ENCODE measurements around the gene ABCB10. TPM values are rescaled to one million over a fixed set of nuclear protein-coding genes. Genes with fewer than 3 reads are reported as not detected.
A peak's percentile ranks its signal among the peaks of the same experiment; 100 is the strongest.
"Not testable (repeated sequence)": the region's sequence is repeated elsewhere in the genome, so short reads cannot be mapped to it uniquely, and the experiment has no call there.

Gene ABCB10
- total and polyA plus RNA-seq, 2 experiments from 2014 or later, result 13.6 to 17.0 TPM

DNA sequence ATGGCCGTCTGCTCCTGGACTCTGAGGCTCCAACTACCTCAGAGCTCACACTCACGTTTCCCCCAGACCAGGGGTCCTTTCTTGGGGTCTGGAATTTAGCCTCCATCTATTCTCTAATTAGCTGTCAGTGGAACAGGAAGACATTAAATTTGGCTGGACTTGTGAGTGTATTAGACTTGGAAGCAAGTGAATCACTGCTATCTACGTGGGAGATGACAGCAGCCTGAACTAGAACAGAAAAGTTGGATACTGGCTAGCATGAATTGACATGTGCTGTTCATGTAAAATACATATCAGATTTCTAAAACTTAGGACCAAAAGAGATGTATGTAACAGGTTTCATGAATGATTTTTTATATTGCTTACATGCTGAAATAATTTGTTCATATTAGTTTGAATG, 39.4 kb upstream of the ABCB10 start:
- Histone ChIP-seq H3K9me3 (ENCODE audit: low read depth) (no peaks in the 10 kb centered on the region), H3K27ac (no peak overlapping the region), H3K4me3 (no peak overlapping the region), H3K27me3 (no peaks in the 10 kb centered on the region), H3K4me1 (ENCODE audit: low read depth) (peaks cover 6% of the 10 kb centered on the region), H3K36me3 (peaks cover 5% of the 10 kb centered on the region)
- peak in 1 of 2 donors; percentile 13 for DNase-seq (ENCODE audit: low read depth in 1 of 2, low spot score in 1 of 2)
- TF ChIP-seq, protein P1, sequence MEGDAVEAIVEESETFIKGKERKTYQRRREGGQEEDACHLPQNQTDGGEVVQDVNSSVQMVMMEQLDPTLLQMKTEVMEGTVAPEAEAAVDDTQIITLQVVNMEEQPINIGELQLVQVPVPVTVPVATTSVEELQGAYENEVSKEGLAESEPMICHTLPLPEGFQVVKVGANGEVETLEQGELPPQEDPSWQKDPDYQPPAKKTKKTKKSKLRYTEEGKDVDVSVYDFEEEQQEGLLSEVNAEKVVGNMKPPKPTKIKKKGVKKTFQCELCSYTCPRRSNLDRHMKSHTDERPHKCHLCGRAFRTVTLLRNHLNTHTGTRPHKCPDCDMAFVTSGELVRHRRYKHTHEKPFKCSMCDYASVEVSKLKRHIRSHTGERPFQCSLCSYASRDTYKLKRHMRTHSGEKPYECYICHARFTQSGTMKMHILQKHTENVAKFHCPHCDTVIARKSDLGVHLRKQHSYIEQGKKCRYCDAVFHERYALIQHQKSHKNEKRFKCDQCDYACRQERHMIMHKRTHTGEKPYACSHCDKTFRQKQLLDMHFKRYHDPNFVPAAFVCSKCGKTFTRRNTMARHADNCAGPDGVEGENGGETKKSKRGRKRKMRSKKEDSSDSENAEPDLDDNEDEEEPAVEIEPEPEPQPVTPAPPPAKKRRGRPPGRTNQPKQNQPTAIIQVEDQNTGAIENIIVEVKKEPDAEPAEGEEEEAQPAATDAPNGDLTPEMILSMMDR (IDR thresholded peaks at IDR 0.05; ENCODE audit: low read depth, low read length), result no peak

DNA sequence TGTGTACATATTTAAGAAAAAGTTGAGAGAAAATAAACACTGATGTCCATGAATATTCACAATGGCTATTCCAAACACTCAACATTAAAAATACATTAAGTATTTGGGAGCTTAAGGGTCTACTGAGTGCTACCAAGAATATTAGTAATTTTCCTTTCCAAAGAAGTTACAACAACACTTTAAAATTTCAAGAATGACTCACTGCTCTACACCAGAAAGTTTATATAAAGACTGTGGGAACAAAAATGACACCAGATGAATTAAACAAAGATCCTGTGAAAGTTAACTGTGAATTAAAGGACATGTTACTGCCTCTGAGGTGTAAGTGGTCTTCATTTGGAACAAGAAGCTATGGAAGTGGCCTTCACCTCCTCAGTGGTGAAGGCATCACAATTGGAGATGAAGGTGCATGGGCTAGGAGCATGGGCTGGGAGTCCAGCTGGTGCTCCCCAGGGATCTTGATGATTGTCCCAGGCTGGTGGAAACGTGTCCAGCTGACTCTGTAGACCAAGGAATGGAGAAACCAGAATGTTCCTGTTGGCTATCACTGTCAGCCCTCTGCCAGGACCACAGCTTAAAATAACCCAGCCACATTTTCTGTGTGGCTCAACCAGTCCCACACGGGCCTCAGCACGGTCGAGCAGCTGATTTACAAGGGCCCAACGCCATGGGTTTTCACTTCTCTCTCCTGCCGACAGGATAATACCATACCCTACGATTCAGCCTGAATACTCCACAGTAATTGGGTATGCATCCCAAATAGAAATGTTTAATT, 38.6 kb upstream of the ABCB10 start:
- TF ChIP-seq, protein P1 (IDR thresholded peaks at IDR 0.05; ENCODE audit: low read depth, low read length), result no peak
- H3K4me3 ChIP-seq, result no peak overlapping the region
- DNase-seq (ENCODE audit: low read depth in 1 of 2, low spot score in 1 of 2), result peak in 1 of 2 donors; percentile 33
- no peaks in the 10 kb centered on the region for H3K27me3 ChIP-seq
- H3K36me3 ChIP-seq, result peaks cover 5% of the 10 kb centered on the region
- no peak overlapping the region for H3K27ac ChIP-seq
- no peaks in the 10 kb centered on the region for H3K9me3 ChIP-seq (ENCODE audit: low read depth)
- H3K4me1 ChIP-seq (ENCODE audit: low read depth), result no peaks in the 10 kb centered on the region

DNA sequence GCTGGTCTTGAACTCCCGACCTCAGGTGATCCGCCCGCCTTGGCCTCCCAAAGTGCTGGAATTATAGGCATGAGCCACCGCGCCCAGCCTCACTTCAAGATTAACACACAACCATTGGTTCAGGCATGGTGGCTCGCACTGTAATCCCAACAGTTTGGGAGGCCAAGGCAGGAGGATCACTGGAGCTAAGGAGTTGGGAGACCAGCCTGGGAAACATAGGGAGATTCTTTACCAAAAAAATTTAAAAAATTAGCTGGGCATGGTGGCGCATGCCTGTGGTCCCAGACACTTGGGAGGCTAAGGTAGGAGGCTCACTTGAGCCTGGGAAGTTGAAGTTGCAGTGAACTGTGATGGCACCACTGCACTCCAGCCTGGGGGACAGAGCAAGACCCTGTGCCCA, 37.4 kb upstream of the ABCB10 start:
- H3K4me3 ChIP-seq; H3K9me3 ChIP-seq (ENCODE audit: low read depth); H3K4me1 ChIP-seq (ENCODE audit: low read depth); H3K36me3 ChIP-seq; DNase-seq (ENCODE audit: low read depth in 1 of 2, low spot score in 1 of 2); H3K27ac ChIP-seq; H3K27me3 ChIP-seq: not testable (repeated sequence)

DNA sequence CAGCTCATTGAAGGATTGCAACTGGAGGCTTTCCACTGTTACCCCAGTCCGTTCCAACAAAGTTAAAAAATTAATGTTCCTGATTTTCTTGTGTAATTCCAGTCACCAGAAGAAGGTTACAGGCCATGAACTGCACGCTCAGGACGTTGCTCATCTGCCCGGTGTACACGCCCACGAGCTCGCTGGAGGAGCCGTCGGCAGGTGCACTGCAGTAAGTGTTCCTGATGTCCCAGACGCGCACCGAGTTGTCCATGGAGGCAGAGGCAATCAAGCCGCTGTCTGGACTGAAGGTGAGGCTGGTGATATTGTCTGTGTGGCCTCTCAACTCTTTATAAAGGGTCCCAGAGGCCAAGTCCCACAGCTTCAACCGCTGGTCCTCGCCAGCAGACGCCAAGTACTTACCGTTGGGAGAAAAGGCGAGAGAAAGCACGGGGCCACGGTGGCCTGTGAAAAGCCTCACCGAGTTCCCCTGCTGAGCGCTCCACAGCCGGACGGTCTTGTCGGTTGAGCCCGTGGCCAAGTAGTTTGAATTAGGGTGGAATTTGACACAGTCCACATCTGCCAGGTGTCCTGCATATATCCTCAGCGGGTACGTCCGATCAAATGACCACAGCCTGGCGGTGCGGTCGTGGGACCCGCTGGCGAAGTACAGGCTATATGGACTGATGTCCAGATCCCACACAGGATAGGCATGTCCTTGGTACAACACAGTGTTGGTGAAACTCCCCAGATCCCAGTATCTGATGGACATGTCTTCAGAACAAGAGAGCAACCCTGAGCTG, 35.9 kb upstream of the ABCB10 start:
- Histone ChIP-seq H3K27ac (no peak overlapping the region), H3K27me3 (no peaks in the 10 kb centered on the region), H3K36me3 (peaks cover 5% of the 10 kb centered on the region), H3K9me3 (ENCODE audit: low read depth) (no peaks in the 10 kb centered on the region), H3K4me3 (no peak overlapping the region), H3K4me1 (ENCODE audit: low read depth) (no peaks in the 10 kb centered on the region)
- TF ChIP-seq, protein P1 (IDR thresholded peaks at IDR 0.05; ENCODE audit: low read depth, low read length), result no peak
- no peak for DNase-seq (ENCODE audit: low read depth in 1 of 2, low spot score in 1 of 2)

DNA sequence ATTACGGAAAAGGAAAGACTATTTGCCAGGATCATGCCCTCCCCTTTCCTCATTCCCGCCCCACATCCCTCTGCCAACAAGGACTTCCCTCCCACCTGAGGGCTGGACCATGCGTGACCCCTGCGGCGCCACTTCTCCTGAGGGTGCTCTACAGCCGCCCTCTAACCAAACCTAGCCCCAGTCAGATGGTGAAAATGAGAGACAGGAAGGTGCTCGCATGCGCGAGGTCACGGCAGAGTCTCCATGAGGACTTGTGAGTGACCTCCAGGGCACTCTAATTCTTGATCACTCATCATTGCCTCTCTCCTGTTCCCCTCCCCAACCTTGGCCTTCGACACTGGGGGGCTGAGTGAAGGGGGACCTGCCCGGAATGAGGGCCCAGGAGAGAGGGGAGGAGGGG, 35.3 kb upstream of the ABCB10 start:
- H3K4me1 ChIP-seq (ENCODE audit: low read depth), result no peaks in the 10 kb centered on the region
- H3K9me3 ChIP-seq (ENCODE audit: low read depth), result no peaks in the 10 kb centered on the region
- H3K27ac ChIP-seq, result no peak overlapping the region
- peaks cover 5% of the 10 kb centered on the region for H3K36me3 ChIP-seq
- H3K27me3 ChIP-seq, result no peaks in the 10 kb centered on the region
- no peak overlapping the region for H3K4me3 ChIP-seq
- DNase-seq (ENCODE audit: low read depth in 1 of 2, low spot score in 1 of 2), result no peak
- TF ChIP-seq, protein P1 (IDR thresholded peaks at IDR 0.05; ENCODE audit: low read depth, low read length), result no peak

DNA sequence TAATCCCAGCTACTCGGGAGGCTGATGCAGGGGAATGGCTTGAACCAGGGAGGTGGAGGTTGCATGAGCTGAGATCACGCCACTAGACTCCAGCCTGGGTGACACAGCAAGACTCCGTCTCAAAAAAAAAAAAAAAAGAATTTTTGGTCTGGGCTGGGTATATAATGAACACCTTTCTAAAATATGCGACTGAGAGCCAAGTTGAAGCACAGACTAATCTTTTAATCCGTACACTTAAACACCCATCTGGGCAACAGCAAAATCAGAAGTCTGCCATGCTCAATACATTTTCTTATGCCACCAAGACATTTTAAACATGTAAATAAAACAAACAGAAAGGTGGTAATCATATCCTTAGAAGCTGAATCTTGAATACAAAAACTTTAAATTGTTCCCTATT, 31.6 kb upstream of the ABCB10 start:
- no peak overlapping the region for H3K27ac ChIP-seq
- H3K36me3 ChIP-seq, result peaks cover 5% of the 10 kb centered on the region
- H3K4me3 ChIP-seq, result no peak overlapping the region
- no peak for DNase-seq (ENCODE audit: low read depth in 1 of 2, low spot score in 1 of 2)
- no peaks in the 10 kb centered on the region for H3K27me3 ChIP-seq
- no peaks in the 10 kb centered on the region for H3K9me3 ChIP-seq (ENCODE audit: low read depth)
- H3K4me1 ChIP-seq (ENCODE audit: low read depth), result no peaks in the 10 kb centered on the region
- TF ChIP-seq, protein P1 (IDR thresholded peaks at IDR 0.05; ENCODE audit: low read depth, low read length), result no peak
